Motor neuron (in vitro differentiated cells): ENCODE results near the gene VAMP3. TPM values are rescaled to one million over a fixed set of nuclear protein-coding genes. Genes with fewer than 3 reads are reported as not detected.
"Not testable (repeated sequence)": the region's sequence is repeated elsewhere in the genome, so short reads cannot be mapped to it uniquely, and the experiment has no call there.

ENCODE experiments used
- ATAC-seq, 8 experiments: fragments of 200-7000 bp; cut with Tn5 transposase; replicated peaks in 6 of 8; 2 replicates each; pipeline ENCODE4 v1.8.0; 2021; ENCODE audit warnings: mild to moderate bottlenecking in 8 of 8, moderate library complexity in 8 of 8
- H3K27ac ChIP-seq, 2 donors: fragments of 250-450 bp; sonication (Bioruptor Pico); 2 replicates each; pipeline ENCODE4 v1.9.0; 2021; ENCODE audit warnings: antibody characterized with exemption in 2 of 2, mild to moderate bottlenecking in 2 of 2, moderate library complexity in 1 of 2
- H3K4me1 ChIP-seq, 2 donors: fragments of 250-450 bp; sonication (Bioruptor Pico); replicated peaks in 1 of 2; 2 replicates each; pipeline ENCODE4 v1.6.1; 2021; ENCODE audit warnings: antibody characterized with exemption in 2 of 2, mild to moderate bottlenecking in 2 of 2, moderate library complexity in 1 of 2
- H3K4me3 ChIP-seq, 5 donors: fragments of 250-450 bp; sonication (Bioruptor Pico); 2 replicates each; pipeline ENCODE4 v1.9.0; 2021; ENCODE audit warnings: antibody characterized with exemption in 5 of 5, mild to moderate bottlenecking in 5 of 5, moderate library complexity in 4 of 5
- WGBS, 10 experiments: fragments of 450-650 bp; shearing (Covaris generic); methylation state at CpG; one replicate each; pipeline ENCODE4 v1.0.0; 2022; 5-methylcytosine and 5-hydroxymethylcytosine counted together
- in situ Hi-C, 9 experiments: fragments of 400-800 bp; cut with MboI; loops; one replicate each; pipeline ENCODE4 v1.15.0; 2021; ENCODE audit warnings: low sequenced_read_pairs in 9 of 9, low pct_unique_long_range_greater_than_20kb in 2 of 9; ENCODE audit not compliant: unreplicated experiment in 9 of 9
- total RNA-seq, 8 experiments: library from RNA; unstranded; fragments of 300-600 nt; gene quantifications; 2 replicates each; pipeline versions ENCODE4 v1.2.3 to v1.2.4, GENCODE V29; 2022

Gene VAMP3
- total RNA-seq, 8 experiments from 2014 or later = 24.0 to 114 (median 52.2) TPM

DNA sequence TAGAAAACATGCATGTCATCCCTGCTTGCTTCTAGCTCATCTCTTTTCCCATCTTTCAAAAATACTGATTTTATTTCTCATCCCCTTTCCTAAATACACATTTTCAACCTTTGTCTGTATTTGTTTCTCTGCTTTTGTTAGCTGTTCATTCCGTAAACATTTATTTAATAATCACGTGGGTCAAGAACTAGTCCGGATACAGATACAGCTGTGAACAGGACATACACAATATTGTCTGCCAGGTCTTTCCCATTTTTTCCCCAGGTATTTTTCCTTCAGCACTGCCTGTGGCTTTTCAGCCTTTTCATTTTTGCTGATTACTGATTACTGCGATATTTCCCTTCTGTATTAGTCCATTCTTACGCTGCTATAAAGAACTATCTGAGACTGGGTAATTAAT, 18.7 kb downstream of the VAMP3 start:
- no peak for ATAC-seq
- H3K27ac ChIP-seq = no peak overlapping the region

DNA sequence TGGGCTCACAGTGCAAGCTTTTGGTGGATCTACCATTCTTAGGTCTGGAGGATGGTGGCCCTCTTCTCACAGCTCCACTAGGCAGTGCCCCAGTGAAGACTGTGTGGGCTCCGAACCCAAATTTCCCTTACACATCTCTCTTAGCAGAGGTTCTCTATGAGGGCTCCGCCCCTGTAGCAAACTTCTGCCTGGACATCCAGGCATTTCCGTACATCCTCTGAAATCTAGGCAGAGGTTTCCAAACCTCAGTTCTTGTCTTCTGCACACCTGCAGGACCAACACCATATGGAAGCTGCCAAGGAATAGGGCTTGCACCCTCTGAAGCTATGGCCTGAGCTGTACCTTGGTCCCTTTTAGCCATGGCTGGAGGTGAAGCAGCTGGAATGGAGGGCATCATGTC, 19.9 kb downstream of the VAMP3 start:
- ATAC-seq, in situ Hi-C loops: not testable (repeated sequence)

More for the DNA sequence above, 18.7 kb downstream of the VAMP3 start:
- in situ Hi-C loops = no loop called here
- 61 to 100% (median 86%) methylated on average over 3 to 5 of the region's 5 CpGs for WGBS, 10 experiments
- no peaks in the 10 kb centered on the region for H3K4me1 ChIP-seq
- H3K4me3 ChIP-seq = no peak overlapping the region

DNA sequence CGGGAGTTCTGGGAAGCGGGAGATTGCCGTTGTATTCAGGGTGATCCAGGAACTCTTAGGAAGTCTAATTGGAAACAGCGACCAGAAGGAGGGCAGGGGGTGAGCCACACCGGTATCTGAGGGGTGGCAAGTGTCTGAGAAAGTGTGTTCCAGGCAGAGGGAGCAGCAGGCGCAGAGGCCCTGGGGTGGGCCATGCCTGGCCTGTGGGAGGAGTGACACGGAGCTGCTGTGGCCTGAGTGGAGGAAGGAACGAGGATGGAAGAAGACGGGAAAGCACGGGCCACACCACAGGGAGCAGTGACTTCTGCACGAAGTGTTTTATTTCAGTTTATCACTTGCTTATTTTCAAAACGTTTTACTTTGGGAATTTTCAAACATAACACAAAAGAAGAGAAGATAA, 24.3 kb downstream of the VAMP3 start:
- in situ Hi-C loops = no loop called here
- no peak for ATAC-seq
- no peak overlapping the region for H3K27ac ChIP-seq
- H3K4me3 ChIP-seq = no peak overlapping the region
- H3K4me1 ChIP-seq = peaks cover 0 to 3% of the 10 kb centered on the region in 2 donors
- 55 to 92% (median 87%) methylated on average over 4 to 12 of the region's 12 CpGs; no CpG with 5 or more reads in 1 of the 10 experiments for WGBS, 10 experiments

More for the DNA sequence above, 19.9 kb downstream of the VAMP3 start:
- WGBS, 10 experiments = 73 to 100% (median 97%) methylated on average over 1 to 3 of the region's 3 CpGs; no CpG with 5 or more reads in 4 of the 10 experiments
- H3K4me3 ChIP-seq, H3K27ac ChIP-seq, H3K4me1 ChIP-seq: not testable (repeated sequence)

DNA sequence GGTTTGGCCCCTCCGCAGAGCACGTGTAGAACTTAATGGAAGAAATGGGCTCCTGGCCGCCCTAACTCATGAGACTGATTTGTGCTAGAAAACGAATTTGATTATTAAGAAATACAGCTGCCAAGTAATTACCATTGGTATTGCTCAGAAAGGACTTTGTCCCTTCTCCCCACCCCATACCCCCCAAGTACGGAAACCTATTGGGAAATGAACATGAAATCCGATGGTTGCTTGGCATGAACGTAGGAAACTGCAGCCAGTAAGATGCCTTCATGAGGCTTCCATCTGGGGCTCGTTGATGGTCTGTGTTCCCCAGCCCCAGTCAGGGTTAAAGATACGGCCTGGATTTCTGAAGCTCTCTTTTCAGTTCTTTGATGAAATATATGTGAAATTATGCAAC, 34.4 kb downstream of the VAMP3 start:
- ATAC-seq = no peak

DNA sequence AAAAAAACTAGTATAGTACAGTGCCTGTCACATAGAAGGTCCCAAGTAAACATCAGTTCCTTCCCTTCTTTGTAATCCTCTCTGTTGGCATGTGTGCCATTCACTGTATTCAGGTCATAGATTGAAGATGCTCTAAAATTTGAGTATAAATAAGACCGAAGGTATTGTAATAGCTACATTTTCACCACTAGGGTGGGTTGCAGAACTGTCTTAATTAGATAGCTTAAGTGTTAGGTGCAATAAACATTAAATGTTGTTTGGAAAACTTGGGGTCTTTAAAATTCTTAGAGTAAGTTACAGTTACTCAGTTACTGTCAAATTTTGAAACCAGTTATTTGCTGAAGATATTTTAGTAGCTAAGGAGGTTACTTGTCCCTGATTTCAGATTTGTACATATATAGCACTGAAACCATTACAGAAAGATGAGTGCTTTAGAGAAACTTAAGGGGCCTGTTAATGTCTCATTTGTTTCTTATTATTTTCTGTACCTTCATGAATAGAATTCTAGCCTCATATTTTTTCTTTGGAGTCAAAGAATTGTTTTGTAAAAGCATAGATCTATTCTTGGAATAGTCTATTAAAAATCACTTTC, 37.3 kb downstream of the VAMP3 start:
- Histone ChIP-seq H3K27ac (no peak overlapping the region), H3K4me3 (no peak overlapping the region), H3K4me1 (no peaks in the 10 kb centered on the region)
- in situ Hi-C loops = loop anchor here in 2 of 9 experiments (5.0 to 25.0 kb wide), 2 partner anchors 94 to 104 kb away; no protein-coding TSS in a partner anchor
- WGBS, 10 experiments = 0 to 77% (median 20%) methylated on average over 1 of the region's 1 CpG; no CpG with 5 or more reads in 3 of the 10 experiments
- ATAC-seq = peak in 3 of 8 experiments; percentile 55 to 70 (median 63)

More for the DNA sequence above, 34.4 kb downstream of the VAMP3 start:
- in situ Hi-C loops = loop anchor here in 2 of 9 experiments (5.0 to 25.0 kb wide), 2 partner anchors 97 to 107 kb away; no protein-coding TSS in a partner anchor
- Histone ChIP-seq H3K4me3 (no peak overlapping the region), H3K4me1 (no peaks in the 10 kb centered on the region), H3K27ac (no peak overlapping the region)
- WGBS, 10 experiments = 44 to 95% (median 83%) methylated on average over 2 to 9 of the region's 9 CpGs

DNA sequence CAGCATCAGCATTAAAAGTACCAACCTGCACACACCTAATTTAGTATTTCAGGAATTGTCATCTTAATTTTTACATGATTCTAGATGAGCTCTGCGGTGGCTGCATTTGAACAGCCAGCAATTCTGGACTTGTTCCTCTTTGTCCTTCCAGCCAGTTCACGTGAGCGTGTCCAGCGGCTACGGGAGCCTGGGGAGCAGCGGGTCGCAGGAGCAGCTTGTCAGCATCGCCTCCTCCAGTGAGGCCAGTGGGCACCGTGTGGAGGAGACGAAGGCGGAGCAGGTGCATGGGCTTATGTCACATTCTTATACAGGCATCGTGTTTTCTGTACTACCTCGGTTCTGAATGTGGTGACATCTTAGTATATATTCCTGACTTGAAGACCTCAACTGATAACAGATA, 38.6 kb downstream of the VAMP3 start:
- Histone ChIP-seq H3K27ac (no peak overlapping the region), H3K4me3 (no peak overlapping the region), H3K4me1 (no peaks in the 10 kb centered on the region)
- 88 to 100% (median 97%) methylated on average over 1 to 13 of the region's 13 CpGs for WGBS, 10 experiments
- in situ Hi-C loops = loop anchor here in 2 of 9 experiments (5.0 to 25.0 kb wide), 2 partner anchors 93 to 103 kb away; no protein-coding TSS in a partner anchor
- peak in 1 of 8 experiments; percentile 21 for ATAC-seq

DNA sequence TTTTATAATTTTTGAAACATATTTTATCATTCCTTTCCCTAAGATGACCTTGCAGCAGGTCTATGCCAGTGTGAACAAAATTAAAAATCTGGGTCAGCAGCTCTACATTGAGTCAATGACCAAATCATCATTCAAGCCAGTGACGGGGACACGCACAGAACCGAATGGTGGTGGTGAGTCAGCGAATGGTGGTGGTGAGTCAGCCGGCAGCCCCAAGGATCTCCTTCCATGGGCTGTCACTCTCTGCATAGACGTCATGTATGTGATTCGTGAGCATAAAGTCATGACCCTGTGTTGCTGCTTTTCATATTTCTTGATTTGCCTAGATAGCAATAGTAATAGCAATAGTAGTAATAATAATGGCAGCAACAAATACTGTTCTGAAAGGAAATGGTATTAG, 39.3 kb downstream of the VAMP3 start:
- no peak overlapping the region for H3K4me3 ChIP-seq
- in situ Hi-C loops = loop anchor here in 1 of 9 experiments (25.0 kb wide), 1 partner anchor 102 kb away; no protein-coding TSS in a partner anchor
- WGBS, 10 experiments = 0 to 84% (median 64%) methylated on average over 1 to 7 of the region's 7 CpGs; no CpG with 5 or more reads in 2 of the 10 experiments
- ATAC-seq = peak in 7 of 8 experiments; percentile 98 to 100 (median 100)
- no peak overlapping the region for H3K27ac ChIP-seq
- no peaks in the 10 kb centered on the region for H3K4me1 ChIP-seq

DNA sequence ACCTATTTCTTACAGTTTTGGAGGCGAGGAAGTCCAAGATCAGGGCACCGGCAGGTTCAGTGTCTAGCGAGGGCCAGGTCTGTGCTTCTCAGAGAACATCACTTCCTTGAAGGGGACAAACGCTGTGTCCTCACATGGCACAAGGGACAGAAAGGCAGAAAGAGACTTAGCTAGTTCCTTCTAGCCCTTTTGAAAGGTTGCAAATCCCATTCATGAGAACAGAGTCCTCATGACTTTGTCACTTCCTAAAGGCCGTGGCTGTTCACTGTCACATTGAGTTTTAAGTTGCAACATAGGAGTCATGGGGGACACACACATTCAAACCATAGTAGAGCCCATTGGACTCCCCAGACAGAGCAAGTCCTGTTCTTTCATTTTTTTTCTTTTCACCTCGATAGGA, 40.4 kb downstream of the VAMP3 start:
- in situ Hi-C loops = loop anchor here in 1 of 9 experiments (25.0 kb wide), 1 partner anchor 101 kb away; no protein-coding TSS in a partner anchor
- Histone ChIP-seq H3K4me3 (no peak overlapping the region), H3K27ac (no peak overlapping the region), H3K4me1 (no peaks in the 10 kb centered on the region)
- 83 to 100% (median 93%) methylated on average over 2 to 6 of the region's 6 CpGs; no CpG with 5 or more reads in 1 of the 10 experiments for WGBS, 10 experiments
- ATAC-seq = no peak

DNA sequence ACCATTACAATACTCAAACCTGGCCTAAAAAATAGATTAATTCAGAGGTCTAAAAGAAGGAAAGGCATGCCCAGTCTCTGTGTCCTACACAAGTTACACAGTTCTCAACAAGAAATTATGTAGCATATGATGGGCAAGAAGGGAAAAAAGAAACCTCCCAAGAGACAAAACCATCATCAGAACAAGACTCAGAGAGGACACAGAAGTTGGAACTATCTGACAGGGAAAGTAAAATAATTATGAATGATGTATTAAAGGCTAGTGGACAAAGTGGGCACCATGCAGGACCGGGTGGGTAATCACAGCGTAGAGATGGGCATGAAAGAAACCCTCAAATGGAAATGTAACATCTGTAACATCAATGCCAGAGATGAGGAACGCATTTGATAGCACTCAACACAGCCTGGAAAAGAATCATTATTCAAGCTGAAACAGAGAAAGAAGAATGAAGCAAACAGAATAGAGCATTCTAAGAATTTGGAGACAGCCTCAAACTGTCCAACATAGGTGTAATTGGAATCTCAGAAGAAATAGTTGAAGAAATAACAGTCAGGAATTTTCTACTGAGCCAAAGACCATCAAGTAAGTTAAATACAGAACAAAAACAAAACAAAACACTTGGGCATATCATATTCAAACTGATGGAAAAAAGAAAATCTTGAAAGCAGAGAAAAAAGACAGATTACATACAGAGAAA, 42.7 kb downstream of the VAMP3 start:
- Histone ChIP-seq H3K4me1 (no peaks in the 10 kb centered on the region), H3K4me3 (no peak overlapping the region), H3K27ac (no peak overlapping the region)
- in situ Hi-C loops = loop anchor here in 1 of 9 experiments (25.0 kb wide), 1 partner anchor 98 kb away; no protein-coding TSS in a partner anchor
- 69 to 100% (median 84%) methylated on average over 1 to 3 of the region's 3 CpGs for WGBS, 10 experiments
- ATAC-seq = no peak

DNA sequence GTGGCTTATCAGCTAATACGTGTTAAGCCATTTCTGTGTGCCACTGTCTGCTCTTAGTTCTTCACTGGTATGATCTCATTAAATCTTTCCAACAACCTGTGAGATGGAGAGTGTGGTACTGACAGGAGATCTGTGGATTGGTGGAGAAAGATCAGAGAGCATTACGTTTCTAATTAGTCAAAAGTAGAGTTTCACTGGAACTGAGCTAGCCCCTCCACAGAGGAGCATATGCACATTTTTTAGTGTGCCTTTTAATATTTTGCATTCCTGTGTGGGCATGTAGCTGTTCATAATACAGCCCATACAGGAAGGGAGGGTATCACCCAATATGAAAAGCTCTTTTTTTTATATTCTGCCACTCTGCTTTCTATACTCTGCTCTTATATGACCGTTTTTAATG, 50.2 kb downstream of the VAMP3 start:
- ATAC-seq = peak in 3 of 8 experiments; percentile 59 to 92 (median 78)
- in situ Hi-C loops = loop anchor here in 1 of 9 experiments (25.0 kb wide), 1 partner anchor 91 kb away; no protein-coding TSS in a partner anchor
- Histone ChIP-seq H3K4me1 (no peaks in the 10 kb centered on the region), H3K27ac (no peak overlapping the region), H3K4me3 (no peak overlapping the region)
- WGBS, 10 experiments = 0 to 100% (median 87%) methylated on average over 1 to 3 of the region's 3 CpGs

DNA sequence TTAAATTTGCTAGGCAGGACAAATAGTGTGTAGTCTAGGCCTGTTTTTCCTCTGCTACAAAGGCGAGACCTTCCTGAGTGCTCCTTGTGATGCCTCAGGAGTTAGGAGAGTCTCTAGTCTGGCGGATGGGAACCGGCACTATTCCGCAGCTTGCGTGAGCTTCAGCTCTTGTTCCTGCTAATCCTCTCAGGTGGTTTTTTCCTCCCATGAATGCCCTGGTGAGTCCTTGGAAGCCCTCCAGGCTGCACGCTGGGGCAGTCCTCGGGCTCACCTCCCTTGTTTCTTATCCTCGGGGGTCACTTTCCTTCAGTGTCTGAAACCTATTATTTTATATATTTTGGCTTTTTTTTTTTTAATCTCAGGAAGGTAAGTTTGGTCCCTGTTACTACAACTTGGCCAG, 53.6 kb downstream of the VAMP3 start:
- in situ Hi-C loops = loop anchor here in 1 of 9 experiments (25.0 kb wide), 1 partner anchor 88 kb away; no protein-coding TSS in a partner anchor
- no peak for ATAC-seq
- H3K4me3 ChIP-seq = no peak overlapping the region
- WGBS, 10 experiments = 89 to 100% (median 95%) methylated on average over 3 to 8 of the region's 8 CpGs; no CpG with 5 or more reads in 3 of the 10 experiments
- no peaks in the 10 kb centered on the region for H3K4me1 ChIP-seq
- H3K27ac ChIP-seq = no peak overlapping the region

DNA sequence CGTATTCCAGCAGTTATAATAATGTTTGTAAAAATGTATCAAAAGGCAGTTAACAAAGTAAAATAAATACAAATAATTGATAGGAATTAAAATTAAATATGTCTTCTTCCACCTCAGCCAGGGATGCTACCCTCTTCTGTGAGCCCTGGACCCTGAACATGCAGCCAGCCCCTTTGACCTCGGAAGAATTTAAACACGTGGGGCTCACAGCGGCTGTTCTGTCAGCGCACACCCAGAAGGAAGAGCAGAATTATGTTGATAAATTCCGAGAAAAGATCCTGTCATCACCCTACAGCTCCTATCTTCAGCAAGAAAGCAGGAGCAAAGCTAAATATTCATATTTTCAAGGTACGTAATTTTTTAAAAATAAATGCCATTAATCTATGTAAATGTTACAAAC, 55.3 kb downstream of the VAMP3 start:
- no peak overlapping the region for H3K4me3 ChIP-seq
- in situ Hi-C loops = no loop called here
- WGBS, 10 experiments = 38 to 97% (median 80%) methylated on average over 1 to 7 of the region's 7 CpGs
- H3K4me1 ChIP-seq = no peaks in the 10 kb centered on the region
- H3K27ac ChIP-seq = no peak overlapping the region
- ATAC-seq = no peak
